HG03575 (cell line): Measurements from ENCODE around the gene RNF44.

Experiments used
- ATAC-seq: cut with Tn5 transposase; IDR thresholded peaks from one replicate; pipeline ENCODE4 v1.9.1; 2021; ENCODE audit not compliant: unreplicated experiment, insufficient number of reproducible peaks, low FRiP score; ENCODE audit errors: extremely low read depth

RNF44 gene

DNA sequence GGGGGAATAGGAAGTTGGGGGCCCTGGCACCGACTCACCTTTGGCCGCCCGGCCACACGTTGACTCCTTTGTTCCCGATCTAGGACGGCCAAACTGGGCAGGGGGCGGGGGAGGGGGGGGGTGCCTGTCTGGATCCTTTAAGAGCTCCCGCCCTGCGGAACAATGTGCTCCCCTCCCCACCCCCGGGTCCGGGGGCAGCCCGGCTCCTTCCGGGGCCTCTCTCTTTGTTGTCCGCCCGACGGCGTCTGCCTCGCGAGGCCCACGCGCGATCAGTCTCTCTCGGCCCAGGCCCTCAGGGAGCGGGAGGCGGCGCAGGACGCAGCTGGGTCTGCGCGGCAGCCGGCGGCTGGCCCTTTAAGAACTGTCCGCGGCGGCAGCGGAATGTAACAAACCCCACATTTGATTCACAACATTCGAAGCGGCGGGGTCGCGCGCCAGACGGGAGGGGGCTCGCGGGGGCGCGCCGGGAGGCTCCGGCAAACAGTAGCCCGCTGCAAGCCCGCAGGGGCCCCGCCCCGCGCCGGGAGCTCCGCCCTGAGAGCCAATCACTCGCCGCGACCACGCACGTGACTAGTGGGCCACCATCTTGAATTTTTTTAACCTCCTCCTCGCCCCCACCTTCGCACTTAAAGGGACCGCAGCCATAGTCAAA is at the start of gene RNF44:
RNF44 (minus strand) TSS at position 501 of the 652 bp plus-strand sequence. CDS start 4,930 bp downstream, outside the sequence.
- peak; percentile 32 for ATAC-seq

DNA sequence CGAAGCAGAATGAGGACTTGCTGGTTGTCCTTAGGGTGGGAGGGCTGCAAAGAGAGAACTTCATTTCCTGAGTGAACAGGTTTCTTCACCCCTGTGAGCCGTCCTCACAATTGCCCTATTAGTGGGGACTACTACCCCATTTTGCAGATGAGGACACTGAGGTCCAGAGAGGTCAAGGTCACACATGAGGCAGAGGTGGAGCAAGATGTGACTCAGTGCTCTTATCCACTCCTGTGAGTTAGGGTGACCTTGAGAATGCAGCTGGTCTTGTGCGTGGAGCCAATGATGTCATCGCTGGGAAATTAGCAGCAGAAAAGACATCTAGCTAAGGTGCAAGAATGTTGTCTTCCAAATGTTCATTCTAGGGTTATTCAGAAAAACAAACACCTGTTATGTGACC is 45.9 kb upstream of the RNF44 start:
- no peak for ATAC-seq

DNA sequence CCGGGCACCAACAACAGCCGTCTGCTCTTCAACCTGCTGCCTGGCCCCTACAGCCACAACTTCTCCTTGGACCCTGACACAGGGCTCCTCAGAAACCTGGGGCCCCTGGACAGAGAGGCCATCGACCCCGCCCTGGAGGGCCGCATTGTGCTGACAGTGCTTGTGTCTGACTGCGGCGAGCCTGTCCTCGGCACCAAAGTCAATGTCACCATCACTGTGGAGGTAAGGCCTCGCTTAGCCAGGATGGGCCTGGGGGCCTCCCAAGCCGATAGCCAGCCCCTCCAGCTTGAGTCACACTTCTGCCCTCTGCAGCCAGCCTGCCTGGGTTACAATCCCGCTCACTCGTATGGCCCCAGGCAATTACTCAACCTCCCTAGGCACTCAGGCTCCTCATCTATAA is 44.2 kb upstream of the RNF44 start:
- ATAC-seq: no peak

DNA sequence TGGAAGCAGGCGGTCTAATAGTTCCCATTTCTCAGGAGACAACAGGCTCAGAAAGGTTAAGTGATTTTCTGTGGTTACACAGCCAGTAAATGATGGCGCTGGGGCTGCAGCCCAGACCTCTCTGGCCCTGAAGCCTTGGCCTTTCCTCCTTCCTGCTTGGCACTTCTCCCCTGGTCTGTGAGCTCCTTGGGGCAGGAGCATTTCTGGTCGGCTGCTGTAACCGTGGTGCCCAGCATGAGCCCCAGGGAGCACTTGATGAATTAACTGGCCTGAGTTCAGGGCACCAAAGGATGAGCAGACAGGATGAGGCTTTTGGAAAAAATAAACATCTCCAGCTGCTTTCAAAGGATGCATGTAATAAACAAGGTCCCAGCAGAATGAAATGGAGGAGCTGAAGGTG is 42.1 kb upstream of the RNF44 start:
- ATAC-seq: no peak

DNA sequence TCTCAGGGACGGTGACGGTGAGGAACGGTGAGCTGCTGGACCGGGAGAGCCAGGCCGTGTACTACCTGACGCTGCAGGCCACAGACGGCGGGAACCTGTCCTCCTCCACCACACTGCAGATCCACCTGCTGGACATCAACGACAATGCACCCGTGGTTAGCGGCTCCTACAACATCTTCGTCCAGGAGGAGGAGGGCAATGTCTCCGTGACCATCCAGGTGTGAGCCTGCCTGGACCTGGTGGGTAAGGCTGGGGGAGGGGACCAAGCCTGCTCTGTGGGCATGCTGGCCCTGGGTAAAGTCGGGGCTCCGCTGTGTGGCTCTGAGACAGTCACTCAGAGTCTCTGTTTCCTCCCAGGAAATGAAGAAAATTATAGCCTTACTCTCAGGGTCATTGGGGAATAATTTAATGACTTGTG is 41.2 kb upstream of the RNF44 start:
- ATAC-seq: no peak

DNA sequence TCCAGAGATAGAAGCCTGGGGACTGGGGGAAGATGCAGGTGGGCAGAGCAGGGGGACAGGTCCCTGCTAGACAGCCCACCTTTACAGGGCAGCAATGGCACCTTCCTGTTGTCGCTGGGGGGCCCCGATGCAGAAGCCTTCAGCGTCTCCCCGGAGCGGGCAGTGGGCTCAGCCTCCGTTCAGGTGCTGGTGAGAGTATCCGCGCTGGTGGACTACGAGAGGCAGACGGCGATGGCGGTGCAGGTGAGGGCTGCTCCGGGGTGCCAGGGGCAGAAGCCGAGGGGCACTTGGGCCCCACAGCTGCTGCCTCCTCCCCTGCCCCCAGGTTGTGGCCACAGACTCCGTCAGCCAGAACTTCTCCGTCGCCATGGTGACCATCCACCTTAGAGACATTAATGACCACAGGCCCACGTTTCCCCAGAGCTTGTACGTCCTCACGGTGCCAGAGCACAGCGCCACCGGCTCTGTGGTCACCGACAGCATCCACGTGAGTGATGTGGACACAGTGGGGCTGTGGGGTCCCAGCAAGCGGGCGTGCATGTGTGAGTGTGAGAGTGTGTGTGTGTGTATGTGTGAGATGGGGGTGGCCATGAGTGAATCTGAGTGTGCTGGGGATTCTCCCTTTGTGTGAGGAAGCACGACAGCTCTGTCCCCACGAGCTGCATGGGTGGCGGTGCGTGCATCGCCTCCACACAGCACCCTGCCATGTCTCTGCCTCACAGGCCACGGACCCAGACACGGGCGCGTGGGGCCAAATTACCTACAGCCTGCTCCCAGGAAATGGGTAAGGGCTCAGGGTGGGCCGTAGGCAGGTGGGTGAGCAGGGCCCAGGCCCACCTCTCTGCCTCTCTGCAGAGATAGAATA is 40.3 kb upstream of the RNF44 start:
- no peak for ATAC-seq

DNA sequence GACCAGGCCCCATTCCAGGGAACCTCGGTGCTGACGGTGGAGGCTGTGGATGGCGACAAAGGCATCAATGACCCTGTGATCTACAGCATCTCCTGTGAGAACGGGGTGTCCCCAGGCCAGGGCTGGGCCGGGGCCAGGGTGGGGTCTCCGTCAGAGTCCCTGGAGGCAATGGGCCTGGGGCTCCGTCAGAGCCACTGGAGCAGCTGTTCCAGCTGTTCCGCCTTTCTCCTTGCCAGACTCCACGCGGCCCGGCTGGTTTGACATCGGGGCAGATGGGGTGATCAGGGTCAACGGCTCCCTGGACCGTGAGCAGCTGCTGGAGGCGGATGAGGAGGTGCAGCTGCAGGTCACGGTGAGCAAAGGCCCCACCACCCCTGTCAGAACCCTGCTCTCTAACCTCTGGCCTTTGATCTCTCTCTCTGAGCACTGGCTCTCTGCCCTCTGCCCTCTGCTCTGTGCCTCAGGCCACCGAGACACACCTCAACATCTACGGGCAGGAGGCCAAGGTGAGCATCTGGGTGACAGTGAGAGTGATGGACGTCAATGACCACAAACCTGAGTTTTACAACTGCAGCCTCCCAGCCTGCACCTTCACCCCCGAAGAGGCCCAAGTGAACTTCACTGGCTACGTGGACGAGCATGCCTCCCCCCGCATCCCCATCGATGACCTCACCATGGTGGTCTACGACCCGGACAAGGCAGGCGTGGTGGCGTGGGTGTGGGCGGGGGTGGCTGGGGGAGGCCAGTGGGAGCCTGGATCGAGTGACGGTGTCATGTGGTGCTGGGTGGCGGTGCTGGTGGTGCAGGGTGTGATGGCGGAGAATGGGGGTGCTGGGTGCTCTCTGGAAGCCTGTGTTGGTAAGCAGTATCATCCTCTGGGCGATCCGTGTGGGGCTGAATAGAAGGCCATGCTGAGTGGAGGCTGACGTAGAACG is 38.6 kb upstream of the RNF44 start:
- no peak for ATAC-seq

DNA sequence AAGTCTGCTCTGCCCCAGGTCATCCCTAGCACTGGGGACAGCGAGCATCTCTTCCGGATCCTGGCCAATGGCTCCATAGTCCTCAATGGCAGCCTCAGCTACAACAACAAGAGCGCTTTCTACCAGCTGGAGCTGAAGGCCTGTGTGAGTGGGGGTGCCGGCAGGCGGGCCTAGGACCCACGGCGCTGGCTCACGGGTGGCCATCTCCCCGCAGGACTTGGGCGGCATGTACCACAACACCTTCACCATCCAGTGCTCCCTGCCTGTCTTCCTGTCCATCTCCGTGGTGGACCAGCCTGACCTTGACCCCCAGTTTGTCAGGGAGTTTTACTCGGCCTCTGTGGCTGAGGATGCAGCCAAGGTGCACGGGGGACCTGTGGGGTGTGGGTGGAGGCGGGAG is 37.9 kb upstream of the RNF44 start:
- ATAC-seq: no peak

DNA sequence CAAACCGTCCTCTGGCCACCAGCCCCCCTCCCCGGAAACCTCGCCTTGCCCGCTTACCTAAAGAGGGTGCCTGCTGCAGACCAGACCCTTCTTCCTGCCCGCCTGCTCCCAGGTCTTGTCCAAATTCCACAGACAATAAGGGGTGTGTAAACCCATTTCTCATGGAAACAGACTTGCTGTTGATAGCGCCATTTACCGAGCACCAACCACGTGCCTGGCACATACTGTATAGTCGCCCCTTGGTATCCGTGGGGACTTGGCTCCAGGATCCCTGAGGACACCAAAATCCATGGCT is 37.0 kb upstream of the RNF44 start:
- ATAC-seq: no peak

DNA sequence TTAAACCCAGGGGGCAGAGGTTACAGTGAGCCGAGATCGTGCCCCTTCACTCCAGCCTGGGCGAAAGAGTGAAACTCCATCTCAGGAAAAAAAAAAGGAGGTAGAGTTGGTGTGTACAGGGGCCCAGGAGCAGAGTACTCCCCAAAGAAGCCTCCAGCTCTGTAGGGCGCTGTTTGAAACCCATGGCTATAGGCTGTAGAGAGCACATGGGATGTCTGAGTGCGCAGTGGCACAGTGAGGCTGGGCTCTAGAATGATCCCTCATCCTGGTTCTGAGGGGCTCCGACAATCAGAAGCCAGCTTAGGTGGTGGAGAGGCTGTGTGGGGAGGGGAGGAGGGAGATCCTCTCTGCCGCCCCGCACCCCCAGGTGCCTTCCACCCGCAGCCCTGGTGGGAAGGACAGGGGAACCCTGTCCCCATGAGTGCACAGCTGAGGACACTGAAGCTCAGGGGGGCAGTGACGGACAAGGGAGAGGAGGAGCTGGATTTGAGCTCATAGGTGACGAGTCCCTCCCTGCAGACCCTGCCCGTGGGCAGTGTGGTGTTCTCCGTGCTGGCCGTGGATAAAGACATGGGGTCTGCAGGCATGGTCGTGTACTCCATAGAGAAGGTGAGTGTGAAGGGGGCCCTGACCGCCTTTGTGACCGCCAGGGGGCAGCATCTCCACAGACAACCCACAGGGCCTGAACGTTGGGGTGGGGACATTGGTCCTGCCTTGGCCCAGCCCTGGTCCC is 36.5 kb upstream of the RNF44 start:
- no peak for ATAC-seq

DNA sequence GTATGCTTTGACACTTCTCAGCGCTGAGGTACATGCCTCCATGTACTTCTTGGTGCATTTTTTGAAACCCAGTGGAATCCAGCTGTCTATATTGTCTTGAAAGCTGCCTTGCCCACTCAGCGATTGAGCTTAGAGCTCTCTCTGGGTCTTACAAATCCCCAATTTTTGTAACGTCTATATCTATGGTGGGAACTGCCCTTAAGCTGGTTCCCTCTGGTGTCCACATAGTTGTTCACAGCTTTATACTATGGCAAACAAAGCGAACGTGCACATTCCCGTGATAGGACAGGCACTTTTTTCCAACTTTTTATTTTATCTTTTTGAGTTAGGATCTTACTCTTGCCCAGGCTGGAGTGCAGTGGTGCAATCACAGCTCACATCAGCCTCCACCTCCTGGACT is 32.8 kb upstream of the RNF44 start:
- ATAC-seq: no peak

DNA sequence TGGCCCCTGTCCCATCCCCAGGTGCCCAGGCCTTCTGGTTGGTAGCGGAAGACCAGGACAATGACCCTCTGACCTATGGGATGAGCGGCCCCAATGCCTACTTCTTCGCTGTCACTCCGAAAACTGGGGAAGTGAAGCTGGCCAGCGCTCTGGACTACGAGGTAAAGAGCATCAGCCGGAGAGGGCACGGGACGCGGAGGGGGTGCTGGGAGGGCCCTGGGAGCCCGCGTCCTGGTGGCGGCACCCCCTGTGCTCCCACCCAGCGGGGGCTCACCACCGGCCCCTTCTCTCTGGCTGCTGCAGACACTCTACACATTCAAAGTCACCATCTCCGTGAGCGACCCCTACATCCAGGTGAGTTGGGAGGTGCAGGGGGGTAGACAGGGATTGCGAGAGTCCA is 31.5 kb upstream of the RNF44 start:
- ATAC-seq: no peak

DNA sequence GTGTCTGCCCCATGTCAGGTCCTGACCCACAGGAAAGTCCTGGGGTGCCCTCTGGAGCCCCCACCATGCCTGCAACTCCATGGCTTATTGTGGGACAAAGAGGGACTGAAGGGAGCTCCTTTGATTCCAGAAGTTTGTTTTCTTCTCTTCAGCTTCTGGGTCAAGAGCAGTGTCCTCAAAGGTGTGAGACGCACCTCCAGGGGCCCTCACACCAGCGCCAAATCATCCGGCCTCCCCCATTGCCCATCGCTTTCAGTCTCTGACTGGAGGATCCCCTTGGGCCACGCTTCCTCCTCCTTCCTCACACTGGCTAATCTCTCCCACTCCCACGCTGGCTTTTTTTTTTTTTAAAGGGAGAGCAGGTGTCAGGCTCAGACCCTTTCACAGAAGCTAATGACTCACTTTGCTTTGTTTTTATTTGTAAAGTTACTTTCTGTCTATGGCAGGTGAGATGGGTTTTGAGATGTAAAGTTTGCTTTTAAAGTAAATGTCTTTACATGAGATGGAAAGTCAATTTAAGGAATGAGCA is 28.6 kb upstream of the RNF44 start:
- no peak for ATAC-seq

DNA sequence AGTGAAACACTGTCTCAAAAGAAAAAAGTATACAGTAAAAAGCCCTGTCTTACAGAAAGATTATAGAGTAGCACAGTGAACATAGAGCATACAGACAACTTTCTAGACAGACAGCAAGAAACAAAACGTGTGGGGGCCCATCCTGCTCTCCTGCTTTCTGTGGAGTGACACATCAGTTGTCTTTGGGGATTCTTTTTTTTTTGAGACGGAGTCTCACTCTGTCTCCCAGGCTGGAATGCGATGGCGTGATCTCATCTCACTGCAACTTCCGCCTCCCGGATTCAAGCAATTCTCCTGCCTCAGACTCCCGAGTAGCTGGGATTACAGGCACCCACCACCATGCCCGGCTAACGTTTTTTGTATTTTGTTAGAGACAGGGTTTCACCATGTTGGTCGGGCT is 26.8 kb upstream of the RNF44 start:
- no peak for ATAC-seq

DNA sequence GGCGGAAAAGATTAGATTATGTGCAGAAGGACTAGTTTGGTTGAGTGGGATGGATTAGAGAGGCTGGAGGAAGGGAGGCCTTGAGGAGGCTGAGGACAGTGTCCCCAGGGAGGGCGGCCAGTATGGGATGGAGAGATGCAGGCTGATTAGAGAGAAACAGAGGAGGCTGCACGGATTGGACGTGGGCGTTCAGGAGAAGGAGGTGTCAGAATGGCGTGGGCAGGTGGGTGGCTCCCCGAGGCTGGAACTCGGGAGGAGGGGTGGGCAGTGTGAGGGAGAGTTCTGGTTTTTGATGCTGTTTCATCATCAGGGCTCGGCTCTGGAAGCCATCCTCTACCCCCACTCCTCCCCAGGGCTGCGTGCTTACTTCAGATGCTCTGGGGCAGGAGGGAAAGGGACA is 25.0 kb upstream of the RNF44 start:
- ATAC-seq: no peak

DNA sequence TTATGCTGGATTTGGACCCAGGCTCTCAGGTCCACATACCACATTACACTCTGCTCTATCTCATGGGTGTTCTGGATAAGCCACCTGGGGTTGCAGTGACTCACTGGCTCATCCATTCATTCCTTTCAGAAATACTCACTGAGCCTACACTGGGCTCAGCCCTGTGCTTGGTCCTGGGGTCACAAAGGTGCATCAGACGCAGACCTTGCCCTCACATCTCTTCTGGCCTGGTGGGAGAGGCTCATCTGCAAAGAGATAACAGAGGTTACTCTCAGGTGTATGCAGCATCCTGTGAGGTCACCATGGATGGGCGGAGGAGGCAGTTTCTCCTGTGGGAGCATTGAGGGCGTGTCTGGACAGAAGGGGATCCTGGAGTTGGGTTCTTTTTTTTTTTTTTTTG is 24.1 kb upstream of the RNF44 start:
- ATAC-seq: no peak

DNA sequence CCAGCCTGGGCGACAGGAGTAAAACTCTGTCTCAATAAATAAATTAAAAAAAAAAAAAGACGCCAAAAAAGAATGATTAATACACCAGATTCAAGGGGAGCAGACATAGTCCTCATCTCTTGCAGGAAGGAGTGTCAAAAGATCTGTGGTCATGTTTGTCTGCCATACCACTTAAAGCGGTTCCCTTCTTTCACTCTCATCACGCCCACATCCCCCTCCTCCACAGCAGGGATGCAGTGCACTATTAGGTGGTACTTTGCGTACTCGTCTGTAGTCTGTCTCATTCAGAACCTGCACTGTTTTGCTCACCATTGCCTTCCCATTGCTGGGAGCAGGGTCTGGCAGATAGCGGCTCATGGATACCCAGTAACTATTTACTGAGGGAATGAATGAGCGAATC is 23.2 kb upstream of the RNF44 start:
- ATAC-seq: no peak

DNA sequence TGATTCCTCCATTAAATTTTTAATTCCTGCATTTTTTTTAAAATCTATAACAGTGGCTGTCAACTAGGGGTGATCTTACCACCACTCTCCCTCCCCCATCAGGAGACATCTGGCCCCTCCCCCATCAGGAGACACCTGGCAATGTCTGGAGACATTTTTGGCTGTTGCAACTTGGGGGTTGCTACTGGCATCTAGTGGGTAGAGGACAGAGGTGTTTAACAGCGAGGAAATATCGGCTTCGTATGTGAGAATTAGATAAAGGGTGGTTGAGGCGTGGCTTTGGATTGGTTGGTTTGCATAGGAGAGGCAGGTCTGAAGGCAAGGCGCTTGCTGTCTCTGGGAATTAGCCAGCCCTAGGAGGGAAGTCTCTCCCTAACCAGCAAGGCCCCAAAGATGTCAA is 22.5 kb upstream of the RNF44 start:
- ATAC-seq: no peak

DNA sequence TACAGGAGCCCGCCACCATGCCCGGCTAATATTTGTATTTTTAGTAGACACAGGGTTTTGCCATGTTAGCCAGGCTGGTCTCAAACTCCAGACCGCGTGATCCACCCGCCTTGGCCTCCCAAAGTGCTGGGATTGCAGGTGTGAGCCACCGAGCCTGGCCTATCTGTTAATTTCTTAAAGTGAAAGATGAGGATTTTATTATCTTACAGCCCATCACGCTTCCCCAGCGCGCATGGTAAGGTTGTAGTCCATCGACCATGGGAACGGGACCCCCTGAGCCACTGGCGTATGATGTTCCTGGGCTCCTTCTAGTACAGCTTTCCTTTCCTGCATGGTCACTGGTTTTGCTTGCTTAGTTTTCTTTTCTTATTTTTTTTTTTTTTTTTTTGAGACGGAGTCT is 20.6 kb upstream of the RNF44 start:
- ATAC-seq: no peak
